ENCODE data around the gene PCSK4.
"Not testable (repeated sequence)": the region's sequence is repeated elsewhere in the genome, so short reads cannot be mapped to it uniquely, and the experiment has no call there.

GRCh38 chr19:1439525-1440417 lies 50.4 kb downstream of the PCSK4 start:
- TF ChIP-seq CTCF, POLR2A (IDR thresholded peaks at IDR 0.05): not testable (repeated sequence)
